Lower leg skin (tissue), 3 donors: Measurements from ENCODE around the gene CALU.

ENCODE experiments used
- CTCF ChIP-seq, 3 donors: fragments of 450-650 bp; IDR thresholded peaks; one replicate each; pipeline ENCODE4 v1.5.1; 2016; ENCODE audit warnings: antibody characterized with exemption in 3 of 3, mild to moderate bottlenecking in 3 of 3, moderate library complexity in 2 of 3
- POLR2A ChIP-seq, 2 donors: fragments of 450-650 bp; IDR thresholded peaks; one replicate each; pipeline ENCODE4 v1.6.1; 2016 to 2017; ENCODE audit warnings: antibody characterized with exemption in 2 of 2, mild to moderate bottlenecking in 1 of 2, moderate library complexity in 1 of 2

GRCh38 chr7:128775744-128776474 lies 36.8 kb downstream of the CALU start, which contains the start of gene OPN1SW:
- TF ChIP-seq CTCF (IDR thresholded peaks at IDR 0.05) (no peak), POLR2A (IDR thresholded peaks at IDR 0.05) (no peak)
